ENCODE data around the gene CCDC83. TPM values are rescaled to one million over a fixed set of nuclear protein-coding genes. Genes with fewer than 3 reads are reported as not detected.
A peak's percentile ranks its signal among the peaks of the same experiment; 100 is the strongest.
"Not testable (repeated sequence)": the region's sequence is repeated elsewhere in the genome, so short reads cannot be mapped to it uniquely, and the experiment has no call there.

CCDC83 gene
- total RNA-seq, 1 donor from 2014 or later = not detected

- no peak overlapping the region for H3K9ac ChIP-seq
- no peaks in the 10 kb centered on the region for H3K79me2 ChIP-seq (ENCODE audit: low read depth)
- Mint-ChIP-seq H3K9me3 (peaks cover 30% of the 10 kb centered on the region), H3K27ac (no peak overlapping the region), H3K4me3 (no peak overlapping the region), H3K27me3 (ENCODE audit: insufficient read depth, low read depth) (peaks cover 2% of the 10 kb centered on the region), H3K36me3 (peaks cover 14% of the 10 kb centered on the region), H3K4me1 (no peaks in the 10 kb centered on the region)
- no peaks in the 10 kb centered on the region for H3K4me1 ChIP-seq
- H2AFZ ChIP-seq (replicated peaks) = no peak overlapping the region
- no peak overlapping the region for H3K4me2 ChIP-seq
- no peaks in the 10 kb centered on the region for H4K20me1 ChIP-seq (ENCODE audit: low read depth)
- no peak overlapping the region for H3K4me3 ChIP-seq
- no peaks in the 10 kb centered on the region for H3K36me3 ChIP-seq
- TF ChIP-seq EZH2 (IDR thresholded peaks at IDR 0.05) (no peak), CTCF (IDR thresholded peaks at IDR 0.05) (no peak), EZH2phosphoT487 (IDR thresholded peaks at IDR 0.05) (no peak)
- no peak for DNase-seq (ENCODE audit: low spot score)
- H3K9me3 ChIP-seq (ENCODE audit: low read depth) = peaks cover 9% of the 10 kb centered on the region
- no peaks in the 10 kb centered on the region for H3K27me3 ChIP-seq
- H3K27ac ChIP-seq = no peak overlapping the region
- no peaks in the 10 kb centered on the region for H3F3A ChIP-seq (ENCODE audit: low read depth)
Observed at GRCh38 chr11:85848556-85848955, 6.6 kb upstream of the CCDC83 start.

- H3K27ac Mint-ChIP-seq; H3K9me3 ChIP-seq (ENCODE audit: low read depth); H3K4me2 ChIP-seq; H3K4me1 ChIP-seq; DNase-seq (ENCODE audit: low spot score); H3K27me3 ChIP-seq; H3K79me2 ChIP-seq (ENCODE audit: low read depth); H3K9ac ChIP-seq; H3K4me3 Mint-ChIP-seq; H3K27me3 Mint-ChIP-seq (ENCODE audit: insufficient read depth, low read depth); H3K36me3 Mint-ChIP-seq; H3F3A ChIP-seq (ENCODE audit: low read depth); H3K4me3 ChIP-seq; H3K27ac ChIP-seq; H2AFZ ChIP-seq (replicated peaks); H3K36me3 ChIP-seq; H4K20me1 ChIP-seq (ENCODE audit: low read depth): not testable (repeated sequence)
- H3K9me3 Mint-ChIP-seq = peaks cover 21% of the 10 kb centered on the region
- H3K4me1 Mint-ChIP-seq = peaks cover 13% of the 10 kb centered on the region
Observed at GRCh38 chr11:85852754-85853153, 2.4 kb upstream of the CCDC83 start.

- not testable (repeated sequence) for H4K20me1 ChIP-seq (ENCODE audit: low read depth); H3K27me3 Mint-ChIP-seq (ENCODE audit: insufficient read depth, low read depth); H3K4me2 ChIP-seq
Observed at GRCh38 chr11:85853541-85853940, 1.6 kb upstream of the CCDC83 start.

GRCh38 chr11:85854212-85854556 lies 999 bp upstream of the CCDC83 start:
- H3K27ac Mint-ChIP-seq = peak overlapping the region; percentile 93
- Histone ChIP-seq H3K4me3 (peak overlapping the region; percentile 39), H3K27me3 (no peaks in the 10 kb centered on the region), H3K79me2 (ENCODE audit: low read depth) (no peaks in the 10 kb centered on the region), H3K36me3 (no peaks in the 10 kb centered on the region), H3K4me1 (peaks cover 7% of the 10 kb centered on the region), H3K27ac (no peak overlapping the region), H3K4me2 (peak overlapping the region; percentile 71), H3F3A (ENCODE audit: low read depth) (peaks cover 10% of the 10 kb centered on the region), H2AFZ (replicated peaks) (peak overlapping the region; percentile 74), H3K9me3 (ENCODE audit: low read depth) (peaks cover 9% of the 10 kb centered on the region), H3K9ac (no peak overlapping the region), H4K20me1 (ENCODE audit: low read depth) (no peaks in the 10 kb centered on the region)
- H3K27me3 Mint-ChIP-seq (ENCODE audit: insufficient read depth, low read depth) = peaks cover 3% of the 10 kb centered on the region
- peaks cover 13% of the 10 kb centered on the region for H3K4me1 Mint-ChIP-seq
- H3K36me3 Mint-ChIP-seq = peaks cover 6% of the 10 kb centered on the region
- peak overlapping the region; percentile 78 for H3K4me3 Mint-ChIP-seq
- peaks cover 16% of the 10 kb centered on the region for H3K9me3 Mint-ChIP-seq
- TF ChIP-seq EZH2 (IDR thresholded peaks at IDR 0.05) = no peak
- no peak for TF ChIP-seq EZH2phosphoT487 (IDR thresholded peaks at IDR 0.05)
- TF ChIP-seq CTCF (IDR thresholded peaks at IDR 0.05) = no peak
- no peak for DNase-seq (ENCODE audit: low spot score)

More at GRCh38 chr11:85853541-85853940, 1.6 kb upstream of the CCDC83 start:
- H3K9ac ChIP-seq; H3K4me3 ChIP-seq; H3K4me3 Mint-ChIP-seq; H3K27ac ChIP-seq; H3K36me3 ChIP-seq; H3K27me3 ChIP-seq; DNase-seq (ENCODE audit: low spot score); H3K36me3 Mint-ChIP-seq; H3K9me3 ChIP-seq (ENCODE audit: low read depth); H3K79me2 ChIP-seq (ENCODE audit: low read depth); H2AFZ ChIP-seq (replicated peaks); H3K4me1 ChIP-seq; H3F3A ChIP-seq (ENCODE audit: low read depth); H3K27ac Mint-ChIP-seq: not testable (repeated sequence)
- H3K4me1 Mint-ChIP-seq = peaks cover 13% of the 10 kb centered on the region
- peaks cover 17% of the 10 kb centered on the region for H3K9me3 Mint-ChIP-seq

Data from neural progenitor cell (in vitro differentiated cells).